GM23338 (cell line): ENCODE results near the gene CCDC102A. TPM values are rescaled to one million over a fixed set of nuclear protein-coding genes. Genes with fewer than 3 reads are reported as not detected.

ENCODE experiments used
- ATAC-seq: fragments of 200-7000 bp; cut with Tn5 transposase; 3 replicates; pipeline ENCODE4 v1.9.1; 2020
- DNase-seq: peaks from one replicate; pipeline ENCODE4 v3.0.0-alpha.2; 2015; ENCODE audit warnings: low spot score
- H2AFZ ChIP-seq: fragments of 200-600 bp; sonication (generic); 2 replicates; pipeline ENCODE4 v1.8.0; 2016; ENCODE audit warnings: antibody characterized with exemption, mild to moderate bottlenecking, moderate library complexity
- H3F3A ChIP-seq: fragments of 200-600 bp; sonication (generic); replicated peaks from 2 replicates; pipeline ENCODE4 v1.8.0; 2017; ENCODE audit warnings: antibody characterized with exemption, mixed run types, low read depth
- H3K27ac ChIP-seq: fragments of 200-600 bp; sonication (generic); 2 replicates; pipeline ENCODE4 v1.6.1; 2016; ENCODE audit warnings: low read depth
- H3K27me3 ChIP-seq: fragments of 200-600 bp; sonication (generic); 2 replicates; pipeline ENCODE4 v1.8.0; 2016; ENCODE audit warnings: mild to moderate bottlenecking, mixed run types, moderate library complexity; ENCODE audit not compliant: insufficient read depth
- H3K36me3 ChIP-seq: fragments of 200-600 bp; sonication (generic); 2 replicates; pipeline ENCODE4 v1.8.0; 2016; ENCODE audit warnings: mild to moderate bottlenecking; ENCODE audit not compliant: insufficient read depth
- H3K4me1 ChIP-seq: fragments of 200-600 bp; sonication (generic); 2 replicates; pipeline ENCODE4 v1.8.0; 2016; ENCODE audit warnings: mild to moderate bottlenecking, moderate library complexity; ENCODE audit not compliant: insufficient read depth
- H3K4me2 ChIP-seq: fragments of 200-600 bp; sonication (generic); 2 replicates; pipeline ENCODE4 v1.7.1; 2017; ENCODE audit warnings: mixed run types
- H3K4me3 ChIP-seq: fragments of 200-600 bp; sonication (generic); 2 replicates; pipeline ENCODE4 v1.6.1; 2016; ENCODE audit warnings: mixed run types
- H3K79me2 ChIP-seq: fragments of 200-600 bp; sonication (generic); replicated peaks from 2 replicates; pipeline ENCODE4 v1.8.0; 2017; ENCODE audit warnings: mild to moderate bottlenecking; ENCODE audit not compliant: insufficient read depth
- H3K9me2 ChIP-seq: fragments of 200-600 bp; sonication (generic); 2 replicates; pipeline ENCODE4 v1.8.0; 2017; ENCODE audit not compliant: insufficient read depth
- H4K20me1 ChIP-seq: fragments of 200-600 bp; sonication (generic); replicated peaks from 2 replicates; pipeline ENCODE4 v1.8.0; 2017; ENCODE audit warnings: mild to moderate bottlenecking; ENCODE audit not compliant: insufficient read depth
- H3K27ac Mint-ChIP-seq: 2 replicates; pipeline ENCODE4 v1.8.0; 2020; ENCODE audit warnings: inconsistent platforms, mild to moderate bottlenecking, moderate library complexity, mixed read lengths
- H3K27me3 Mint-ChIP-seq: 3 replicates; pipeline ENCODE4 v1.8.0; 2022; ENCODE audit warnings: low read depth, mild to moderate bottlenecking, moderate library complexity, mixed read lengths, inconsistent platforms; ENCODE audit not compliant: insufficient read depth, poor library complexity
- H3K36me3 Mint-ChIP-seq: 3 replicates; pipeline ENCODE4 v1.8.0; 2021; ENCODE audit warnings: low read depth, mild to moderate bottlenecking, inconsistent platforms, moderate library complexity, mixed read lengths
- H3K4me1 Mint-ChIP-seq: 3 replicates; pipeline ENCODE4 v1.8.0; 2020; ENCODE audit warnings: mild to moderate bottlenecking, inconsistent platforms, mixed read lengths
- H3K4me3 Mint-ChIP-seq: 3 replicates; pipeline ENCODE4 v1.8.0; 2021; ENCODE audit warnings: moderate library complexity, mild to moderate bottlenecking, inconsistent platforms, mixed read lengths
- H3K9me3 Mint-ChIP-seq: 3 replicates; pipeline ENCODE4 v1.8.0; 2020; ENCODE audit warnings: moderate library complexity, mild to moderate bottlenecking, inconsistent platforms, mixed read lengths
- EZH2phosphoT487 ChIP-seq: fragments of 200-600 bp; sonication (generic); IDR thresholded peaks from one replicate; pipeline ENCODE4 v1.8.1; 2018; ENCODE audit warnings: antibody characterized with exemption; ENCODE audit not compliant: unreplicated experiment
- POLR2AphosphoS5 ChIP-seq: IDR thresholded peaks from 2 replicates; pipeline ENCODE4 v1.6.1; 2016; ENCODE audit warnings: antibody characterized with exemption, low read depth
- STAT1 ChIP-seq: IDR thresholded peaks from one replicate; pipeline ENCODE4 v1.6.1; 2016; ENCODE audit warnings: antibody characterized with exemption; ENCODE audit not compliant: unreplicated experiment
- ZNF331 ChIP-seq: fragments of 250-450 bp; sonication (Bioruptor Pico); IDR thresholded peaks from 2 replicates; pipeline ENCODE4 v1.5.0; 2020; ENCODE audit warnings: low read depth, mild to moderate bottlenecking, moderate library complexity
- polyA plus RNA-seq: library from polyadenylated mRNA; unstranded; fragments of >200 nt; fragmentation: Nextera tagmentation; extraction: Ambion mirVana; gene quantifications from 2 replicates; pipeline ENCODE4 v1.2.1, GENCODE V29; 2016
- total RNA-seq: library from RNA; depleted of rRNA; stranded (reverse); fragments of >200 nt; shearing (Covaris generic); gene quantifications from 2 replicates; pipeline ENCODE4 v1.2.3, GENCODE V29; 2014
- TF ChIP-seq, protein P1 (sequence below): IDR thresholded peaks from one replicate; pipeline ENCODE4 v1.6.1; 2018; ENCODE audit warnings: antibody characterized with exemption; ENCODE audit not compliant: unreplicated experiment

Gene CCDC102A
- total and polyA plus RNA-seq, 2 experiments from 2014 or later: 2.0 to 5.2 TPM

DNA sequence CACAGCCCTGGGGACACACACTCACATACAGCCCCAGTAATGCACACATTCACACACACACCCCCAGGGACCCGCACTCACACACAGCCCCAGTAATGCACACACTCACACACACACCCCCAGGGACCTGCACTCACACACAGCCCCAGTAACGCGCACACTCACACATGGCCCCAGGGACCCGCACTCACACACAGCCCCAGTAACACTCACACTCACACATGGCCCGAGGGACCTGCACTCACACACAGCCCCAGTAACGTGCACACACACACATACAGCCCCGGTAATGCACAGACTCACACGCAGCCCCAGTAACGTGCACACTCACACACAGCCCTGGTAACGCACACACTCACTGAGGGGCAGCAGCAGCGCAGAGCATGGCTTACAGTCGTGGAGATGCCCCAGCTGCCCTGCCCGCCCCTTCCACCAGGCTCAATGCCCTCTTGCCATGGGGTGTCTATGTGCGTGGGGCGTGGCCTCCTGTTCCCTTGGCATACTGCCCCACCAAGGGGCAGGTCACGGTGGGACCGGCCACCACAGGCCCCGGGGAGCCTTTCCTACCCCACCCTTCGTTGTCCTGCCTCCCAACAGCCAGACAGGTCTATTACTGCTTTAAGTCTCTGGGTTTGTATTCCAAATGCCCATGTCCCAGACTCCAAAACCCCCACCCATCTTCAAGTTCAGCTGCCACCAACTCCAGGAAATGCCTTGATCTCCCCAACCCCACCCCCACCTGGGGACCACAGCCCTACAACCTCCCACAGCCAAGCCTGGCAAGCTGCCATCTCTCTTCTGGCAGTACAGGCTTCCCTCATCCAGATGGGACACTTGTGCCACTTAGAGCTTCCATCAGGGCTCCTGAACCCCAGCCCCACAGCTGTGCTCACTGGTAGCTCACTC, 2.7 kb downstream of the CCDC102A start:
- H3K27me3 ChIP-seq: peaks cover 23% of the 10 kb centered on the region

DNA sequence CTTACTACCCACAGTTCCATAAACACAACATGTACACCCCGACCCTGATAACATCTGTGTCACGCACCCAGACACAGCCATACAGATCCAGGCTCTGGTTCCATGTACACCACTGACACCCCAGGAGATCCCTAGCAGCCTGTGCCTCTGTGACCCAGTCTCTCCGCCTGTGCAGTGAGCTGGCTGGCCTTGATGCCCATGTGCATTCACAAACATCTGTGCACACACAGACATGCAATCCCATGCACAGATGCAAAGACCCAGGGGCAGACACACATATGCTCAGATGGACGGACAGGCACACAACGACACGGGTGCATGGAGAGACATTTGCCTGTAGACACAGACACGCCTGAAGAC, 4.1 kb downstream of the CCDC102A start:
- Histone ChIP-seq H3F3A (peaks cover 15% of the 10 kb centered on the region; the same call in 1 of the 2 replicates), H4K20me1 (peaks cover 9% of the 10 kb centered on the region; the same call in 1 of the 2 replicates), H2AFZ (no peak overlapping the region), H3K9me2 (no peaks in the 10 kb centered on the region), H3K4me3 (peak overlapping the region; percentile 26; the same call in 1 of the 2 replicates), H3K4me1 (peaks cover 37% of the 10 kb centered on the region), H3K27ac (no peak overlapping the region), H3K4me2 (peak overlapping the region; percentile 69), H3K79me2 (peaks cover 15% of the 10 kb centered on the region), H3K36me3 (no peaks in the 10 kb centered on the region), H3K27me3 (peaks cover 12% of the 10 kb centered on the region)
- no peak for TF ChIP-seq ZNF331
- TF ChIP-seq EZH2phosphoT487: no peak
- no peak for TF ChIP-seq POLR2AphosphoS5
- Mint-ChIP-seq H3K36me3 (peaks cover 30% of the 10 kb centered on the region), H3K4me1 (peaks cover 63% of the 10 kb centered on the region), H3K4me3 (peak overlapping the region; percentile 39; the same call in 2 of the 3 replicates), H3K9me3 (peaks cover 3% of the 10 kb centered on the region; the same call in 2 of the 3 replicates), H3K27me3 (peaks cover 42% of the 10 kb centered on the region), H3K27ac (peak overlapping the region; percentile 39; the same call in 1 of the 2 replicates)
- no peak for DNase-seq
- no peak for ATAC-seq

More for the DNA sequence above, 2.7 kb downstream of the CCDC102A start:
- H3K36me3 ChIP-seq: no peaks in the 10 kb centered on the region
- H2AFZ ChIP-seq: no peak overlapping the region
- Mint-ChIP-seq H3K36me3 (peaks cover 30% of the 10 kb centered on the region), H3K4me3 (peak overlapping the region; percentile 3; the same call in 1 of the 3 replicates), H3K9me3 (peaks cover 3% of the 10 kb centered on the region; the same call in 2 of the 3 replicates), H3K27me3 (peaks cover 49% of the 10 kb centered on the region), H3K27ac (peak overlapping the region; percentile 16; the same call in 1 of the 2 replicates), H3K4me1 (peaks cover 68% of the 10 kb centered on the region)
- no peaks in the 10 kb centered on the region for H3K9me2 ChIP-seq
- H3K4me1 ChIP-seq: peaks cover 38% of the 10 kb centered on the region
- H3K4me3 ChIP-seq: no peak overlapping the region
- H3K4me2 ChIP-seq: peak overlapping the region; percentile 69; the same call in 1 of the 2 replicates
- H3K79me2 ChIP-seq: peaks cover 15% of the 10 kb centered on the region
- H3K27ac ChIP-seq: no peak overlapping the region
- DNase-seq: no peak
- no peak for TF ChIP-seq ZNF331
- TF ChIP-seq STAT1: no peak
- H4K20me1 ChIP-seq: peaks cover 9% of the 10 kb centered on the region; the same call in 1 of the 2 replicates
- no peak for ATAC-seq
- 0 out of 2 replicates have a peak, but pooled peaks cover 13% of the 10 kb centered on the region for H3F3A ChIP-seq

DNA sequence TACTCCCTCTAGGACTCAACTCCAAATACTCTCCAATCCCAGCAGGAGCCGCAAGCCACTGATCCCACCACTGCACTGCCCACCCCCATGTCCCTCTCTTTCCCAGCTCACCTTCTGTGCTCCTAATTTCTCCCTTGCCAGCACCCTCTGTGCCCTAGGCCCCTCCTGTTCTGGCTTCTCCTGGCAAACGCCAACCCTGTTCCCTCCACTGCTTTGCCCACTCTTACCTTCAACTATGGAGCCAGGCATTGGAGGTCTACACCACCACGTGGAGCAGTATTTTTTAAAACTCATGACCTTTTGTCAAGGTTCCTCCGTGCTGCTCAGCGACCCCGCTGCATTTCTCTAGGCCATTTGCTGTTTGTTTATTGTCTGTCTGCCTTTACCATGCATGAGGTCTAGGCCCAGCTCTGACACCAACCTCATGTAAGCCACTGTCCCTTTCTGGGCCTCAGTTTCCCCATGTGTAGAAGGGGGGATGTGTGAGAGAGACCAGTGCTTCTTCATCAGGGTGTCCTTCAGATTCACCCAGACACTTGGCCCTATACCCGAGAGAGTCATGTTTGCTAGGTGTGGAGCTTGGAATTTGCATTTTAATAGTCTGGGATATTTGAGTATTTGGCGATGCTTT, 4.6 kb downstream of the CCDC102A start:
- H3K36me3 ChIP-seq: no peaks in the 10 kb centered on the region
- Mint-ChIP-seq H3K4me1 (peaks cover 63% of the 10 kb centered on the region), H3K36me3 (peaks cover 30% of the 10 kb centered on the region), H3K27me3 (peaks cover 42% of the 10 kb centered on the region), H3K9me3 (peaks cover 3% of the 10 kb centered on the region; the same call in 2 of the 3 replicates), H3K27ac (no peak overlapping the region; the same call in 1 of the 2 replicates), H3K4me3 (peak overlapping the region; percentile 39; the same call in 1 of the 3 replicates)
- peak overlapping the region; percentile 69; the same call in 1 of the 2 replicates for H3K4me2 ChIP-seq
- H3F3A ChIP-seq: peaks cover 15% of the 10 kb centered on the region; the same call in 1 of the 2 replicates
- H3K79me2 ChIP-seq: peaks cover 15% of the 10 kb centered on the region
- H4K20me1 ChIP-seq: peaks cover 9% of the 10 kb centered on the region; the same call in 1 of the 2 replicates
- no peak overlapping the region for H3K27ac ChIP-seq
- H3K4me3 ChIP-seq: no peak overlapping the region
- H3K9me2 ChIP-seq: no peaks in the 10 kb centered on the region
- no peak overlapping the region for H2AFZ ChIP-seq
- DNase-seq (no peak), ATAC-seq (no peak)
- peaks cover 12% of the 10 kb centered on the region for H3K27me3 ChIP-seq
- peaks cover 37% of the 10 kb centered on the region for H3K4me1 ChIP-seq
- TF ChIP-seq, protein P1, sequence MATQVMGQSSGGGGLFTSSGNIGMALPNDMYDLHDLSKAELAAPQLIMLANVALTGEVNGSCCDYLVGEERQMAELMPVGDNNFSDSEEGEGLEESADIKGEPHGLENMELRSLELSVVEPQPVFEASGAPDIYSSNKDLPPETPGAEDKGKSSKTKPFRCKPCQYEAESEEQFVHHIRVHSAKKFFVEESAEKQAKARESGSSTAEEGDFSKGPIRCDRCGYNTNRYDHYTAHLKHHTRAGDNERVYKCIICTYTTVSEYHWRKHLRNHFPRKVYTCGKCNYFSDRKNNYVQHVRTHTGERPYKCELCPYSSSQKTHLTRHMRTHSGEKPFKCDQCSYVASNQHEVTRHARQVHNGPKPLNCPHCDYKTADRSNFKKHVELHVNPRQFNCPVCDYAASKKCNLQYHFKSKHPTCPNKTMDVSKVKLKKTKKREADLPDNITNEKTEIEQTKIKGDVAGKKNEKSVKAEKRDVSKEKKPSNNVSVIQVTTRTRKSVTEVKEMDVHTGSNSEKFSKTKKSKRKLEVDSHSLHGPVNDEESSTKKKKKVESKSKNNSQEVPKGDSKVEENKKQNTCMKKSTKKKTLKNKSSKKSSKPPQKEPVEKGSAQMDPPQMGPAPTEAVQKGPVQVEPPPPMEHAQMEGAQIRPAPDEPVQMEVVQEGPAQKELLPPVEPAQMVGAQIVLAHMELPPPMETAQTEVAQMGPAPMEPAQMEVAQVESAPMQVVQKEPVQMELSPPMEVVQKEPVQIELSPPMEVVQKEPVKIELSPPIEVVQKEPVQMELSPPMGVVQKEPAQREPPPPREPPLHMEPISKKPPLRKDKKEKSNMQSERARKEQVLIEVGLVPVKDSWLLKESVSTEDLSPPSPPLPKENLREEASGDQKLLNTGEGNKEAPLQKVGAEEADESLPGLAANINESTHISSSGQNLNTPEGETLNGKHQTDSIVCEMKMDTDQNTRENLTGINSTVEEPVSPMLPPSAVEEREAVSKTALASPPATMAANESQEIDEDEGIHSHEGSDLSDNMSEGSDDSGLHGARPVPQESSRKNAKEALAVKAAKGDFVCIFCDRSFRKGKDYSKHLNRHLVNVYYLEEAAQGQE: no peak
